ENCODE data around the gene SRSF7.

GRCh38 chr2:38748391-38748790 is 2.8 kb downstream of the SRSF7 start:
- TF ChIP-seq POLR2A (IDR thresholded peaks at IDR 0.05; ENCODE audit: low read depth, low read length) (no peak; the same call in 1 of the 2 replicates), TAF1 (IDR thresholded peaks at IDR 0.05; ENCODE audit: borderline replicate concordance, low read depth, low read length) (no peak), POLR2AphosphoS5 (IDR thresholded peaks at IDR 0.05; ENCODE audit: low read depth, low read length) (no peak)

All from GM12892 (cell line).